AG04450 (cell line): ENCODE results near the gene WAC. TPM values are rescaled to one million over a fixed set of nuclear protein-coding genes. Genes with fewer than 3 reads are reported as not detected.
"Not testable (repeated sequence)": the region's sequence is repeated elsewhere in the genome, so short reads cannot be mapped to it uniquely, and the experiment has no call there.

ENCODE experiments used
- CTCF ChIA-PET: fragments of 300-600, 350-600 bp; formaldehyde crosslinking; extraction: SDS; loops from one replicate; lab custom pipeline; 2022; ENCODE audit warnings: antibody characterized with exemption, inconsistent platforms; lab: Charles Lee
- POLR2A ChIA-PET: fragments of 350-600 bp; formaldehyde crosslinking; extraction: SDS; loops from one replicate; lab custom pipeline; 2021; ENCODE audit warnings: antibody characterized with exemption, inconsistent platforms; lab: Yijun Ruan, JAX
- DNase-seq: peaks from one replicate; pipeline ENCODE4 v3.0.0-alpha.2; 2011; ENCODE audit warnings: low read depth, low spot score
- H3K27ac ChIP-seq: one replicate; pipeline ENCODE4 v1.5.1; 2012; ENCODE audit warnings: low read depth, low read length, control low read depth
- H3K27me3 ChIP-seq: one replicate; pipeline ENCODE4 v1.6.0; 2012; ENCODE audit warnings: low read length; ENCODE audit not compliant: control insufficient read depth, insufficient read depth
- H3K4me3 ChIP-seq: 2 replicates; pipeline ENCODE4 v1.5.1; 2011; ENCODE audit warnings: mild to moderate bottlenecking, low read depth, low read length, control low read depth
- H3K9me3 ChIP-seq: 2 replicates; pipeline ENCODE4 v1.5.1; 2012; ENCODE audit warnings: low read length; ENCODE audit not compliant: control insufficient read depth, insufficient read depth
- polyA plus RNA-seq: library from polyadenylated mRNA; depleted of rRNA; stranded (reverse); fragments of >200 nt; gene quantifications from 2 replicates; pipeline ENCODE4 v1.2.3, GENCODE V29; 2011
- TF ChIP-seq, protein P1 (sequence below): IDR thresholded peaks from 2 replicates; pipeline ENCODE4 v1.5.1; 2011; ENCODE audit warnings: low read depth, low read length, control low read depth, inconsistent platforms

WAC gene
- polyA plus RNA-seq, 1 experiment, result 90.5 TPM

DNA sequence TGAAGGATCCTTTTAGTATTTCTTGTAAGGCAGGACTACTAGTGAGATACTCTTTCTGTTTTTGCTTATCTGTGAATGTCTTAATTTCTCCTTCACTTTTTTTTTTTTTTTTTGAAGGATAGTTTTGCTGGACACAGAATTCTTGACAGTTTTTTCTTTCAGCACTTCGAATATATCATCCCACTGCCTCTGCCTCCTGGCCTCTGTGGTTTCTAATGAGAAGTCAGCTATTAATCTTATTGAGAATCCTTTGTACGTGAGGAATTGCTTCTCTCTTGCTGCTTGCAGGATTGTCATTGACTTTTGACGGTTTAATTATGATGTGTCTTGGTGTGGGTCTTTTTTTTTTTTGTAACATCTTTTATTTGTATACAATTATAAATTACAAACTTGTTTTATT is 12.6 kb upstream of the WAC start:
- no peak overlapping the region for H3K4me3 ChIP-seq
- peaks cover 13% of the 10 kb centered on the region for H3K9me3 ChIP-seq
- TF ChIP-seq, protein P1, sequence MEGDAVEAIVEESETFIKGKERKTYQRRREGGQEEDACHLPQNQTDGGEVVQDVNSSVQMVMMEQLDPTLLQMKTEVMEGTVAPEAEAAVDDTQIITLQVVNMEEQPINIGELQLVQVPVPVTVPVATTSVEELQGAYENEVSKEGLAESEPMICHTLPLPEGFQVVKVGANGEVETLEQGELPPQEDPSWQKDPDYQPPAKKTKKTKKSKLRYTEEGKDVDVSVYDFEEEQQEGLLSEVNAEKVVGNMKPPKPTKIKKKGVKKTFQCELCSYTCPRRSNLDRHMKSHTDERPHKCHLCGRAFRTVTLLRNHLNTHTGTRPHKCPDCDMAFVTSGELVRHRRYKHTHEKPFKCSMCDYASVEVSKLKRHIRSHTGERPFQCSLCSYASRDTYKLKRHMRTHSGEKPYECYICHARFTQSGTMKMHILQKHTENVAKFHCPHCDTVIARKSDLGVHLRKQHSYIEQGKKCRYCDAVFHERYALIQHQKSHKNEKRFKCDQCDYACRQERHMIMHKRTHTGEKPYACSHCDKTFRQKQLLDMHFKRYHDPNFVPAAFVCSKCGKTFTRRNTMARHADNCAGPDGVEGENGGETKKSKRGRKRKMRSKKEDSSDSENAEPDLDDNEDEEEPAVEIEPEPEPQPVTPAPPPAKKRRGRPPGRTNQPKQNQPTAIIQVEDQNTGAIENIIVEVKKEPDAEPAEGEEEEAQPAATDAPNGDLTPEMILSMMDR, result no peak
- H3K27ac ChIP-seq, result peak overlapping the region; percentile 31
- POLR2A ChIA-PET, result interaction anchor here (0.7 kb wide), 1 partner anchor 94 kb away, joined by 4 read pairs; no protein-coding TSS in a partner anchor
- CTCF ChIA-PET, result no interaction called here
- no peak for DNase-seq
- H3K27me3 ChIP-seq, result no peaks in the 10 kb centered on the region

GRCh38 chr10:28520828-28521227 is 12.1 kb upstream of the WAC start:
- H3K4me3 ChIP-seq, H3K27ac ChIP-seq, H3K27me3 ChIP-seq, CTCF ChIA-PET: not testable (repeated sequence)
- peaks cover 13% of the 10 kb centered on the region for H3K9me3 ChIP-seq
- POLR2A ChIA-PET, result interaction anchor here (0.7 kb wide), 1 partner anchor 94 kb away, joined by 4 read pairs; no protein-coding TSS in a partner anchor
- DNase-seq, result peak; percentile 27

DNA sequence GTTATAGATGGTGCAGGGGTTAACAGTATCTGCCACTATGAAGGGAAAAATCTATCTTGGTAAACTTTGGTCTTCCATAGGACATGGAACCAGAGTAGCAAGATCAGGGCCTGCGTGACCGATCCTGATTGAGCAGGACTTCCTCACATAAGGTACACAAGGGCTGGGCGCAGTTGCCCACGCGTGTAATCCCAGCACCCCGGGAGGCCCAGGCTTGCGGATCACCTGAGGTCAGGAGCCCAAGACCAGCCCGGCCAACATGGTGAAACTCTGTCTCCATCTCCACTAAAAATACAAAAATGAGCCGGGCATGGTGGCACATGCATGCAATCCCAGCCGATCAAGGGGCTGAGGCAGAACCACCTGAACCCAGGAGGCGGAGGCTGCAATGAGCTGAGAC is 11.0 kb upstream of the WAC start:
- H3K27me3 ChIP-seq, H3K27ac ChIP-seq, POLR2A ChIA-PET, H3K4me3 ChIP-seq, CTCF ChIA-PET, DNase-seq: not testable (repeated sequence)
- peaks cover 13% of the 10 kb centered on the region for H3K9me3 ChIP-seq

- no peak overlapping the region for H3K27ac ChIP-seq
- ChIA-PET POLR2A (interaction anchor here (1.0 kb wide), 1 partner anchor 9 kb away, joined by 3 read pairs; no protein-coding TSS in a partner anchor), CTCF (no interaction called here)
- no peak overlapping the region for H3K4me3 ChIP-seq
- no peaks in the 10 kb centered on the region for H3K27me3 ChIP-seq
- peaks cover 13% of the 10 kb centered on the region for H3K9me3 ChIP-seq
- DNase-seq, result no peak
- TF ChIP-seq, protein P1, result no peak
Measured at GRCh38 chr10:28523725-28524252, 9.1 kb upstream of the WAC start.

DNA sequence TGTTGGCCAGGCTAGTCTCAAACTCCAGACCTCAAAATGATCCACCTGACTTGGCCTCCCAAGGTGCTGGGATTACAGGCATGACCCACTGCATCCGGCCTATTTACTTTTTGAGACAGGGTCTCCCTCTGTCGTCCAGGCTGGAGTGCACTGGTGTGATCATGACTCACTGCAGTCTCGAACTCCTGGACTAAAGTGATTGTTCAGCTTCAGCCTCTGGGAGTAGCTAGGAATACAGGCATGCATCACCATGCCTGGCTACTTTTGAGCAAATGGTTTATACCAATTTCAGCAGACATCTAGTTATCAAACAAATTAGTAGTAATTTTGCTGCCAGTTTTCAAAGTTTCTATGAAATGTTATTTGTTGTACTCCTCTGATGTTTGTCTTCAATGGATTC is 2.2 kb upstream of the WAC start:
- ChIA-PET CTCF (interaction anchor here (0.7 kb wide), 1 partner anchor 25 kb away, joined by 4 read pairs; no protein-coding TSS in a partner anchor), POLR2A (interaction anchor here (0.7 kb wide), 1 partner anchor 794 kb away, joined by 3 read pairs; no protein-coding TSS in a partner anchor)
- Histone ChIP-seq H3K27me3 (no peaks in the 10 kb centered on the region), H3K27ac (peak overlapping the region; percentile 11), H3K4me3 (no peak overlapping the region), H3K9me3 (no peaks in the 10 kb centered on the region; the same call in 1 of the 2 replicates)
- TF ChIP-seq, protein P1, result no peak
- no peak for DNase-seq

GRCh38 chr10:28533186-28533564 is 257 bp downstream of the WAC start:
- TF ChIP-seq, protein P1, result no peak
- DNase-seq, result no peak
- Histone ChIP-seq H3K9me3 (no peaks in the 10 kb centered on the region; the same call in 1 of the 2 replicates), H3K4me3 (peak overlapping the region; percentile 86), H3K27ac (peak overlapping the region; percentile 61), H3K27me3 (no peaks in the 10 kb centered on the region)
- POLR2A ChIA-PET, result interaction anchor here (1.0 kb wide), 1 partner anchor 823 kb away, joined by 3 read pairs; no protein-coding TSS in a partner anchor
- CTCF ChIA-PET, result no interaction called here
